Keratinocyte (primary cell): Measurements from ENCODE around the gene GDPD5.
A peak's percentile ranks its signal among the peaks of the same experiment; 100 is the strongest.

Experiments
- CTCF ChIP-seq, 3 experiments: IDR thresholded peaks in 1 of 3; conservative IDR thresholded peaks in 1 of 3; optimal IDR thresholded peaks in 1 of 3; 2 replicates in 2 of 3; 3 replicates in 1 of 3; pipeline versions ENCODE3 to v1.5.1; 2011; ENCODE audit warnings: low read length in 3 of 3, mild to moderate bottlenecking in 3 of 3, moderate library complexity in 2 of 3, control low read depth in 1 of 3, inconsistent platforms in 1 of 3; ENCODE audit not compliant: insufficient read depth in 2 of 3; ENCODE audit errors: extremely low read depth in 1 of 3
- EZH2 ChIP-seq: IDR thresholded peaks from one replicate; pipeline ENCODE4 v1.6.1; 2012; ENCODE audit warnings: inconsistent platforms, mild to moderate bottlenecking, low read length, moderate library complexity

- TF ChIP-seq CTCF (optimal IDR thresholded peaks at IDR 0.05 in 1 of 3, IDR thresholded peaks at IDR 0.05 in 1 of 3, conservative IDR thresholded peaks at IDR 0.05 in 1 of 3; ENCODE audit: extremely low read depth in 1 of 3, insufficient read depth in 2 of 3, low read length in 3 of 3) (peak in 1 of 3 experiments; percentile 13), EZH2 (no peak)
These were observed 29.4 kb downstream of the GDPD5 start for GRCh38 chr11:75496305-75496752.
